NK-92 (cell line): ENCODE data around the gene ADGRV1.

Source experiments
- DNase-seq: peaks from one replicate; lab custom pipeline; 2025; ENCODE audit not compliant: unreplicated experiment; lab: John Stamatoyannopoulos, UW

The ADGRV1 gene

GRCh38 chr5:91151947-91152346 lies 593.4 kb downstream of the ADGRV1 start:
- DNase-seq: no peak

GRCh38 chr5:91154338-91154737 lies 595.7 kb downstream of the ADGRV1 start:
- no peak for DNase-seq

GRCh38 chr5:91155274-91155673 lies 596.7 kb downstream of the ADGRV1 start:
- no peak for DNase-seq

GRCh38 chr5:91156242-91156641 lies 597.6 kb downstream of the ADGRV1 start:
- no peak for DNase-seq

GRCh38 chr5:91158011-91158410 lies 599.4 kb downstream of the ADGRV1 start:
- DNase-seq: no peak

GRCh38 chr5:91159647-91160046 lies 601.0 kb downstream of the ADGRV1 start:
- no peak for DNase-seq

GRCh38 chr5:91160714-91161285 lies 602.2 kb downstream of the ADGRV1 start:
- no peak for DNase-seq

GRCh38 chr5:91162534-91163381 lies 604.2 kb downstream of the ADGRV1 start:
- no peak for DNase-seq

DNA sequence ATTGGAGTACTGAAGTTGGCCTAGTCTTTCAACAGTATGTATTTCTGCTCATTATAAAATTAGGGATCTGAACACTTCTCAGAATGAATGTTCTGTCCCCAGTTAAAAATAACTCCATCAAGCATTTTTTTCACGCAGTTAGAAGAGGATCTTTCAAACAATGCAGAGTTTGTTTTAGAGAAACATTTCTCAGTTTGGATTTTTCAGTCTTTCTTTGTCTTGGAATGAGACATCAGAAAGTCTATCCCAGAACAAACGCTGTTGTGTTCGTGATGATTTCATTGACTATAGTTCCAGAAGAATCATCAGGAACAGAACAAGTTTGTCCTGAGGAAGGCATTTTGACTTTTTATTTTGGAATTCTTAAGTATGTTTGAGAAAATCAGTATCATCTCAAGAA lies 605.8 kb downstream of the ADGRV1 start:
- DNase-seq: no peak

- DNase-seq: no peak
Measured at GRCh38 chr5:91166059-91166807, 607.6 kb downstream of the ADGRV1 start.

DNA sequence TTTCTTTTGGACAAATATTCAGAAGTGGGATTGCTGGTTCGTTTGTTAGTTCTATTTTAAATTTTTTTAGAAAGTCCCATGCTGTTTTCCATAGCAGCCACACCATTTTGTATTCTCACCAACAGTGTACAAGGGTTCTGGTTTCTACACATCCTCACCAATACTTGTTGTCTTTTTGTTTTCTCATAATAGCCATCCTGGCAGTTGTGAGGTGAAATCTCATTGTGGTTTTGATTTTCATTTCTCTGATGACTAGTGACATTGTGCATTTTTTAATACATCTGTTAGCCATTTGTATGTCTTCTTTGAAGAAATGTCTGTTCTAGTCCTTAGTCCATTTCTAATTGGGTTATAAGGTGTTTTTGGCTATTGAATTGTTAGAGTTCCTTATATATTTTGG lies 610.3 kb downstream of the ADGRV1 start:
- no peak for DNase-seq

GRCh38 chr5:91170266-91170665 lies 611.7 kb downstream of the ADGRV1 start:
- DNase-seq: no peak

DNA sequence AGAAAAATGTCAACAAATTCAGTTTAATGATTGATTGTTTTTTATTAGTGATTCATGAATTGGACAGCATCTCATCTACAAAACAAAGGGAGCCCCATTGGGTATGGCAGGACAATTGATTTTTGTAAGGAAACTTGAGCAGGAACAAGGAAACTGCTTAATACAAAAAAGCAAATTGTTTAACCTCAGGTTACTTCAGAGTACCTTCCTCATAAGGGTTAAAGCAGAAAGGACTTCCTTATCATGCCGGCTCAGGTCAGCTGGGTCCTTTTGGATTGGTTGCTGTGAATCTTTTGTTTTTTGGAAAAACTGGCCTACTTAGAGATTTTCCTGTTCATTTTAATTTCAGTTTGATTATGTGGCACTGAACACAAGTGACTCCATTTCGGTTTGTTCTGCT lies 612.7 kb downstream of the ADGRV1 start:
- no peak for DNase-seq

DNA sequence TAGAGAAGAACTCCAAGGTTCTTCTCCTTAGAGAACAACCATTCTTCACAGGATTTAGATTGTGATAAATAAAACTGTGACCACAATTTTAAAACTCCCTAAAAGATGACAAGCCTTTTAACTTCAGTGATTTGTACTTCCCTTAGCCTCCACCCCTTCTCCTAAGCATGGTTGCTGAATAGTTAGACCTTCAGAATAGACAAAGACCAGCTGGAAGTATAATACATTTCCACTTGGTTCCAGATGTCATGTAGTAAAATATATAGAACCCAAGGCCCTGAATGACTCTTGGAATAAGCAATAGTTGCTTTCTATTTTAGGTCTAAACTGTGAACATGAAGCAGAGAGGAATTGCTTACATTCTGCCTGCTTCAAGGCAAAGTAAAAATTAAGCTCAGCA lies 615.8 kb downstream of the ADGRV1 start:
- no peak for DNase-seq

DNA sequence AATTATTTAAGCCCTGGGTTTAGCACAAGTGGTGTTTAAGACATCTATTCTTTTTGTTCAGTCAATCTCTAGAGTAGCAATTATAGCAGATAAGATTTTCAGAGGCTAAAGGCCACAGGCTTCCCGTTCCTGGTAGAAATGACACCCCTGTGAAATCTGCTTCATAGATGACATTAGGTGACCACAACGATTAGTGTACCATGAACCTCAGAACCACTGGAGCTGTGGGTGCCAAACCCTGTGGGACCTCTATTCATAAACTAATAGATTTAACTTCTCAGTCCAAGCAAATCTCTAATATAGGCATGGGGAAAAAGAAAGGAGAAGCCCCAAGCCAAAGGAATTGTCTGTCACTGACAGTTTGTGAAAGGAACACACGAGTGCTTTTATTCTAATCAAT lies 617.1 kb downstream of the ADGRV1 start:
- no peak for DNase-seq

DNA sequence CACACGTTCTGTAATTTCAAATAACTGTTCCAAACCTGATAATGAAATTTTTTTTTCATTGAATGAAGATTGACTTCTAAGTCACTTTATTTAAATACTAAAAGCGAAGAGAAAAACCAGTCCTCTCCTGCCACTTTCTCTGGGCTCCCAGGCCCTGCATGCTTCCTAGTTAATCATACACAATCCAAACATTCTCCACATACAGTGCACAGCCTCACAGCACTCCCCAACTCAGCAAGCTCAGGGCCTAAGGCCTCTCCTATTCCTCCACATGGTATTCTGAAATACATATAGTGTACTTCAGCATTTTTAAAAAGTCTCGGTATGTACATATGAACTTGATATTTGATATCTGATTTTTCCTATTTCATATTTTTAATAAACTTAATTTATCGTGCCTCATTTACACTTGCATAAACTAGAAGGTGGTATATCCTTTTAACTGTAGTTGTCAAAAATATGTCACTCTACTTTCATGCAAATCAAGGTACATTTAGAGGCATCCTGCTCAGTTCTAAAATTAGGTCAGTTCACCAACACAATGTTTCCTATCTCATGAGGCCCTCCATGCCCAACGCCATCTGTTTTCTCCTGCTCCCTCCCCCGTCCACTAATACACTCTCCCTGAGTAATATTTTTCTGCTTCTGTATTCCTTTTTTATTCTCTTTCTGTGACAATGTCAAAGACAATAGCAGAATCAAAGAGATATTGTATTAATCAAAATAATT lies 617.9 kb downstream of the ADGRV1 start:
- DNase-seq: no peak

DNA sequence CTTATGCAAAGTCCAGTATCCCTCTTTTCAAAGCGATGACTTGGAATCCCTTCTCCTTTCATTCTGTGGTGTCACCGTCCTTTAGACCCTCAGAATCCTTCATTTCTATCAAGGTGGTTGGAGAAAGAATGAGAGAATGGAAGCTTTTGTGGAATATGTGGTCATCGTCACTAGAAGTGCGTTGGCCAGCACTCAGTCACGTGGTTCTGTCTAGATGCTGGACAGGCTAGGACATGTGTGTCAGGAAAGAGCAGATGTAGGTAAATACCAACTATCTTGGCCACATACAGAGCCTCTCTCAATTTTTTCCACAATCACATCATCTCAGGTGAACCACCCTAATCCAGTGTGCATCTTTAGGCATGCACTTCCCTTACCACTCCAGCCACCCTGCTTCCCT lies 618.5 kb downstream of the ADGRV1 start:
- no peak for DNase-seq

- no peak for DNase-seq
Measured at GRCh38 chr5:91177639-91178038, 619.0 kb downstream of the ADGRV1 start.

DNA sequence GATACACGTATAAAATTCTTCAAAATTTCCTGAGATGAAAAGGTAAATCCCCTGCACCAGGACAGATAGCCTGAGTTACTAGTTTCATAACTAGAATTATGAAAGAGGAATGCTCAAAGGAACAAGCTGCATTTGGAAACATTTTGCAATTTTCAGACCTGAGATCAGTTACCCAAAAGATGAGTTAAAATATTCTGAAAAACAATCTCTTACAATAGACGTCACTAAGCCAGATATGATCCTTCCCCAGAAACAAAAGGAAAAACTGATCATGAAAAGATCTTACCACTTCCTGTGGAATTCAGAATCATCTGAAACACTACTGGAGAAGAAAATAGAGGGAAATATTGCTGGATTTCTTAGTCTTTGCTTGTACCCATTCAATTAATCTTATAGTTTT lies 619.9 kb downstream of the ADGRV1 start:
- DNase-seq: no peak

DNA sequence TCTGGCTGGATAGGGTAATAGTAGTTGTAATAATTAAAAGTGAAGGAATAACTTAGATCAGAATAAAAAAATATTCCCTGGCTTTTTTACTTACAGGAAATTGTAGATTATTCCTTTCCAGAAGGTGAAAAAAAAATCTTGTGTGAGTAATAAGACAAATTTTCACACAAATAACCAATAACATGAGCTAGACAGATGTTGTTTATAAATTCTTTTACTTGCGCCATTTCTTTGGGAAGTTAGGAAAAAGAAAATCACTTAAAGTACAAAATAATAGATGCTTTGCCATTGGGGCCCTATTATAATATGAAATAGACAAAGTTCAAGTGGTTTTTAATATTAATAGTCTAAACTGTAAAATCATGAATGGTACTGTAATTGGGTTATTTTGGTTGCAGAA lies 620.4 kb downstream of the ADGRV1 start:
- DNase-seq: no peak

GRCh38 chr5:91180506-91180905 lies 621.9 kb downstream of the ADGRV1 start:
- no peak for DNase-seq
